ENCODE measurements around the gene CLPTM1.
"Not testable (repeated sequence)": the region's sequence is repeated elsewhere in the genome, so short reads cannot be mapped to it uniquely, and the experiment has no call there.

Gene CLPTM1

GRCh38 chr19:44985445-44985844 lies 30.3 kb downstream of the CLPTM1 start:
- no peak for DNase-seq

DNA sequence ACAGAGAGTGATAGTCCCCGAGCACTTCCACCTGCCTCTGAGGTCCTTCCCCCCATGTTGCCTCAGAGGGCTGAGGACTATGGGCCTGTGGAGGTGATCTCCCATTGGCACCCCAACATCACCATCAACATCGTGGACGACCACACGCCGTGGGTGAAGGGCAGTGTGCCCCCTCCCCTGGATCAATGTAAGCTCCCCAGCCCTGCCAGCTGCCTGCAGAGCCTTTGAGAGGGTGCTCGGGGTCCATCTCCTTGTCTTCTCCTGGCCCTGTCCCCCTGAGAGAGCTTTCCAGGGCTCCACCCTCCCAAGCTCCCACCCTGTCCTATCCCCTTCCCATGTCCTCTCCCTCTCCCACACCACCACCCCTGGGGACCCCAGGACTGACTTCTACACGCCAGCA lies 31.2 kb downstream of the CLPTM1 start:
- no peak for DNase-seq

DNA sequence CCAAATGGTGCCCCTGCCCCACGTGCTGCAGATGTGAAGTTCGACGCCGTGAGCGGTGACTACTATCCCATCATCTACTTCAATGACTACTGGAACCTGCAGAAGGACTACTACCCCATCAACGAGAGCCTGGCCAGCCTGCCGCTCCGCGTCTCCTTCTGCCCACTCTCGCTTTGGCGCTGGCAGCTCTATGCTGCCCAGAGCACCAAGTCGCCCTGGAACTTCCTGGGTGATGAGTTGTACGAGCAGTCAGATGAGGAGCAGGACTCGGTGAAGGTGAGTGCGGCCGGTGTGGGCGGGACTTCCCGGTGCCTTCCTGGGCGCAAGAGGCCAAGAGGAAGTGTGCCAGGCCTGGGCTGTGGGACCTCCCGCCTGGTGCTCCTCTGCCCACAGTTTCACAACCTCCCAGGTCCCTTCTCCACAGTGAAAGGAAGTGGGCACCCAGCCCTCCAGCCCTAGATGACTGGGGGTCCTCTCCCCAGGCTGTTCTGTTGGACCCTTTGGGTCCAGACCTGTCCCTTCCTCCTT lies 32.0 kb downstream of the CLPTM1 start:
- no peak for DNase-seq

- no peak for DNase-seq
Observed at GRCh38 chr19:44988273-44988672, 33.1 kb downstream of the CLPTM1 start.

GRCh38 chr19:44988896-44989556 lies 33.8 kb downstream of the CLPTM1 start:
- DNase-seq = peak; percentile 81 to 84

- DNase-seq = no peak
Observed at GRCh38 chr19:44990459-44990858, 35.3 kb downstream of the CLPTM1 start.

DNA sequence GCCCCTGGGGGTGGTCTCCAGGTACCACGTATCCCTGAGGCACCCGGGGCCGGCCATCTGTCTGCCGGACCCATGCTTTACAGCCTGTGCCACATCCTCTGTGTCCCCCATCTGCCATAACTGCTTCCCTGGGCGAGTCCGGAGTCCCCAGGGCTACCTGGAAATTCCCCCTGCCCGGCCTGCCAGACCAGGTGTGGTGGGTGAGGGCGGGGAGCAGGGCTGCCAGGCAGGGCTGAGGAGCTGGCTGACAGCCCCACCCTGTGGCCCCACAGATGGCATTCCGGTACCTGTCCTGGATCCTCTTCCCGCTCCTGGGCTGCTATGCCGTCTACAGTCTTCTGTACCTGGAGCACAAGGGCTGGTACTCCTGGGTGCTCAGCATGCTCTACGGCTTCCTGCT lies 35.8 kb downstream of the CLPTM1 start:
- no peak for DNase-seq

GRCh38 chr19:44992336-44993163 lies 37.4 kb downstream of the CLPTM1 start:
- no peak for DNase-seq

DNA sequence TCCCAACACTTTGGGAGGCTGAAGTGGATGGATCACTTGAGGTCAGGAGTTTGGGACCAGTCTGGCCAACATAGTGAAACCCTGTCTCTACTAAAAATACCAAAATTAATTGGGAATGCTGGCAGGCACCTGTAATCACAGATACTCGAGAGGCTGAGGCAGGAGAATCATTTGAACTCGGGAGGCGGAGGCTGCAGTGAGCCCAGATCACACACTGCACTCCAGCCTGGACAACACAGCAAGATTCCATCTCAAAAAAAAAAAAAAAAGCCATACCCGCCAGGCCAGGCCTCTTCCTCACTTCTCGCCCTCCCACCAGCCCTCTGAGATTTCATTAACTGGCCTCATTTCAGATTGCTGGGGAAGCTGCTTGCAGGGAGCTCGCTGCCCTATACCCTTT lies 38.3 kb downstream of the CLPTM1 start:
- no peak for DNase-seq

- DNase-seq = no peak
Observed at GRCh38 chr19:44993926-44994537, 38.9 kb downstream of the CLPTM1 start.

DNA sequence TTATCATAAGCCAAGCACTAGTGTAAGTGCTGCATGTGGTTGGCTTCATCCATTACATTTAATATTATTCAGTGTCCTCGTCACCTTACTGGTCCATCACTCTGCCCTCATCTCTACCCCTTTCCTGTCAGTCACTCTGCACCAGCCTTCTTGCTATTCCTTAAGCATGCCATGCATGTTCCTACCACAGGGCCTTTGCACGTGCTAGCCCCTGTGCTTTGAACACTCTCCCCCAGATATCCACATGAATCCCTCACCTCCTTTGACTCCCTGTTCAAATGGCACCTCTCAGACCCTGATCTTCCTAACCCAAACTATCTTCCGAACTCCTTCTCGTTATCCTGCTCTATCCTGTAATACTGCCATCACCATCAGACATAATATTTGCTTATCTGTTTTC lies 42.8 kb downstream of the CLPTM1 start:
- no peak for DNase-seq

- not testable (repeated sequence) for DNase-seq
Observed at GRCh38 chr19:44999131-44999925, 44.1 kb downstream of the CLPTM1 start.

DNA sequence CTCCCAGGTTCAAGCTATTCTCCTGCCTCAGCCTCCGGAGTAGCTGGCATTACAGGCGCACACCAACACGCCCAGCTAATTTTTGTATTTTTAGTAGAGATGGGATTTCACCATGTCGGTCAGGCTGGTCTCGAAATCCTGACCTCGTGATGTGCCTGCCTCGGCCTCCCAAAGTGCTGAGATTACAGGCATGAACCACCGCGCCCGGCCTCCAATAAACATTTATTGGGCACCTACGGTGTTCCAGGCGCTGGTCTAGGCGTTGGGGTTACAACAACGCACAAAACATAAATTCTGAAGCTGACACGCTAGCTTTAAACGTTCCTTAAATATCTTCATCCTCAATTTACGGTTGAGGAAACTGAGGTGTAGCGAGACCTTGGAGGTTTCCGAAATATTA lies 45.5 kb downstream of the CLPTM1 start:
- not testable (repeated sequence) for DNase-seq

- peak; percentile 19 to 68 for DNase-seq
Observed at GRCh38 chr19:45001087-45001739, 46.0 kb downstream of the CLPTM1 start, which contains the start of gene RELB. RELB (plus strand) TSS chr19:45001464; CDS start chr19:45001580, 116 bp downstream.

- no peak for DNase-seq
Observed at GRCh38 chr19:45003485-45003884, 48.3 kb downstream of the CLPTM1 start.

GRCh38 chr19:45005787-45006186 lies 50.6 kb downstream of the CLPTM1 start:
- no peak for DNase-seq

GRCh38 chr19:45008552-45008951 lies 53.4 kb downstream of the CLPTM1 start:
- DNase-seq = peak in 1 of 2 experiments; percentile 17

GRCh38 chr19:45009625-45010255 lies 54.6 kb downstream of the CLPTM1 start:
- no peak for DNase-seq

DNA sequence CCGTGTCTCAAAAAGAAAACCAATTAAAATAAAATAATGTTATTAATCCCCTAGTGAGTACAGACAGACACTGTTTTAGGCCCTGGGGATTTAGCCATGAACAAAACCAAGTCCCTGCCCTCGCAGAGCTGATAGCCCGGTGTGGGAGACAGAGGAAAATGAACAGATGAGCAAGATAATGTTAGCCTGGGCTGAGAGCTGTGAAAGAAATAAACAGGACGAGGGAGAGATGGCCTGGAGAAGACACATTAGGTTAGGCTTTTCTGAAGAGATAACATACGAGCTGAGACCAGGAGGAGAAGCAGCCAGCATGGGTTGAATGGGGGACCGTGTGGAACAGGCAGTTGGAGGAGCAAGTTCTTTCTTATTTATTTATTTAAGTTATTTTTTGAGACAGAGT lies 55.1 kb downstream of the CLPTM1 start:
- no peak for DNase-seq

DNA sequence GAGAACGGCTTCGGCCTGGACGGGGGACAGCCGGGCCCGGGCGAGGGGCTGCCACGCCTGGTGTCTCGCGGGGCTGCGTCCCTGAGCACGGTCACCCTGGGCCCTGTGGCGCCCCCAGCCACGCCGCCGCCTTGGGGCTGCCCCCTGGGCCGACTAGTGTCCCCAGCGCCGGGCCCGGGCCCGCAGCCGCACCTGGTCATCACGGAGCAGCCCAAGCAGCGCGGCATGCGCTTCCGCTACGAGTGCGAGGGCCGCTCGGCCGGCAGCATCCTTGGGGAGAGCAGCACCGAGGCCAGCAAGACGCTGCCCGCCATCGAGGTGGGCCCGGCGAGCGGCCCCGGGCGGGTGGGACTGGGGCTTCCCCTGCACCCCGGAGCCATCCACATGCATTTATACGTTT lies 56.8 kb downstream of the CLPTM1 start:
- no peak for DNase-seq

Measured in NCI-H524 (cell line).